ENCODE measurements around the gene RTL10.

DNA sequence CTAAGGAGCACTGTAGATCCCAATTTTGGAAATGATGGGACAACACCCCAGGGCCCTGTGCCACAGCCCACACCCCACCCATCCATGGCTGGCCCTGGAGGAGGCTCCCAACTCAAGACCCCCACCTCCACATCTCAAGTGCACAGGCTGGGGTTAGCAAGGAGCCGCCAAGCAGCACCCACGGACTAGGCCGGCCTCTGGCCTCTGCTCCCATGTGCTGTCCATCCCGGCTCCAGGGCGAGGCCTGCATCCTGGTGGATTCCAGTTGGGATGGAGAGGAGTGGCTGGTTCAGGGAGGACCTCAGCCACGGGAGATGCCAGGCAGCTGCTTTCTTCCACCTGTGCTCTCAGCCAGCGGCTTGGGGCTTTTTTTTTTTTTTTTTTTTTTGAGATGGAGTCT is 43.5 kb upstream of the RTL10 start:
- TF ChIP-seq, protein P1, sequence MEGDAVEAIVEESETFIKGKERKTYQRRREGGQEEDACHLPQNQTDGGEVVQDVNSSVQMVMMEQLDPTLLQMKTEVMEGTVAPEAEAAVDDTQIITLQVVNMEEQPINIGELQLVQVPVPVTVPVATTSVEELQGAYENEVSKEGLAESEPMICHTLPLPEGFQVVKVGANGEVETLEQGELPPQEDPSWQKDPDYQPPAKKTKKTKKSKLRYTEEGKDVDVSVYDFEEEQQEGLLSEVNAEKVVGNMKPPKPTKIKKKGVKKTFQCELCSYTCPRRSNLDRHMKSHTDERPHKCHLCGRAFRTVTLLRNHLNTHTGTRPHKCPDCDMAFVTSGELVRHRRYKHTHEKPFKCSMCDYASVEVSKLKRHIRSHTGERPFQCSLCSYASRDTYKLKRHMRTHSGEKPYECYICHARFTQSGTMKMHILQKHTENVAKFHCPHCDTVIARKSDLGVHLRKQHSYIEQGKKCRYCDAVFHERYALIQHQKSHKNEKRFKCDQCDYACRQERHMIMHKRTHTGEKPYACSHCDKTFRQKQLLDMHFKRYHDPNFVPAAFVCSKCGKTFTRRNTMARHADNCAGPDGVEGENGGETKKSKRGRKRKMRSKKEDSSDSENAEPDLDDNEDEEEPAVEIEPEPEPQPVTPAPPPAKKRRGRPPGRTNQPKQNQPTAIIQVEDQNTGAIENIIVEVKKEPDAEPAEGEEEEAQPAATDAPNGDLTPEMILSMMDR (conservative IDR thresholded peaks at IDR 0.05; ENCODE audit: low read depth, low read length): no peak
- TF ChIP-seq MAZ (IDR thresholded peaks at IDR 0.05; ENCODE audit: borderline replicate concordance, low read depth, low read length) (no peak), POLR2A (IDR thresholded peaks at IDR 0.05; ENCODE audit: low read depth, low read length) (no peak), RCOR1 (IDR thresholded peaks at IDR 0.05; ENCODE audit: insufficient replicate concordance, low read length) (no peak), MAFK (IDR thresholded peaks at IDR 0.05; ENCODE audit: low read depth, low read length) (no peak)
